ENCODE data around the gene EMD.

EMD gene

DNA sequence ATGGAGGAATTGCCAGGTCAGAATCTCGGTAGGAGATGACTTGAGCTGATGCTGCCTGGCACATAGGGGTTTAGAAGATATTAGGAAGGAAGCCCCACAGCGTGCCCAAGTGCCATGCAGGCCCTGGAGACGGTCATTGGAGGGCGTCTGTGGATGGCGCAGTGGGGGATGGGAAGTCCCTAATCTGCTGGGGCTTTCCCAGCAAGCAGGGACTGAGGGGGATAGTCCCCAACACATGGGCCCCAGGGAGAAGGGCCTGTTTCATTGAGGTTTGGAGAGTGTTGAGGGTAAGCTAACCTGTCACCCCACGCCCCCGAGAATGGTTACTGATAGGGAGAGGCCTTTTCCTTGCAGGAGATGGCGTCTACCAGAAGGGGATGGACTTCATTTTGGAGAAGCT is 40.1 kb downstream of the EMD start:
- no peak for DNase-seq (ENCODE audit: low spot score)

- DNase-seq (ENCODE audit: low spot score), result no peak
Observed at GRCh38 chrX:154419688-154420401, 40.8 kb downstream of the EMD start.

DNA sequence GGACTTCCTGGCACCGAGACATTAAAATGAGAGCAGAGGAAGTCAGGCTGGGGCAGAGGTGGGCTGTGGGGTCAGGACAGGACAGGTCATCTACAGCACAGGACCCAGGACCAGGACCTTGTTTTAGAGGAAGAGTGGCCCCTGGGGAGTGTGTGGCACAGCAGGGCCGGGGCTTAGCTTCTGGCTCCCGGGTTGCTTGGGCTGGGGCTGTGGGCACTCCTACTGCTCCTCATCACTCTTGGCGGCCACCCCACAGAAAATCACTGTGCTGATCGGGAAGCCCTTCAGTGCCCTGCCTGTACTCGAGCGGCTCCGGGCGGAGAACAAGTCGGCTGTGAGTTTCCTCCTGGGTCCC is 41.3 kb downstream of the EMD start:
- no peak for DNase-seq (ENCODE audit: low spot score)

- DNase-seq (ENCODE audit: low spot score), result no peak
Observed at GRCh38 chrX:154426916-154427770, 48.0 kb downstream of the EMD start.

- peak; percentile 66 for DNase-seq (ENCODE audit: low spot score)
Observed at GRCh38 chrX:154428176-154429171, 49.4 kb downstream of the EMD start, which contains the start of gene ATP6AP1. Gene ATP6AP1 (plus strand): TSS chrX:154428677. CDS start chrX:154428693, 16 bp downstream.

DNA sequence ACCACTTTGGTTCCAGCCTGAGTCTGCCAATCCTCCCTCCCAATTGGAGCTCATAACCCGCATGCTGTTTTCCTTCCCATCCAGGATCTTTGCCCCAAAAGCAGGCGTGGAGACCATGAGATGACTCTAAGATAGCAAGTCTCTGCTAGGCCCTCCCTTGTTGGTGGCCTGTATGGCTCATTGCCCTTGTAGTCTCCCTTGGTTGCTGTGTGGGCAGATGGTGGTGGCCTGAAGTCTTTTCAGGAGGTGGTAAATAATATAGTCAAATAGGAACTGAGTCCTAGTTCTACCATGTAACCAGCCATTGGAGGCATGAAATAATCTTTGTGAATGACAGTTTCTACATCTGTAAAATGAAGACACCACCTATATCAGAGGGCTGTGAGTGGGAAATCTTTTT is 50.6 kb downstream of the EMD start:
- DNase-seq (ENCODE audit: low spot score), result no peak

GRCh38 chrX:154430479-154430878 is 51.4 kb downstream of the EMD start:
- no peak for DNase-seq (ENCODE audit: low spot score)

GRCh38 chrX:154430916-154431315 is 51.8 kb downstream of the EMD start:
- no peak for DNase-seq (ENCODE audit: low spot score)
